ENCODE results near the gene SLC9C2.
"Not testable (repeated sequence)": the region's sequence is repeated elsewhere in the genome, so short reads cannot be mapped to it uniquely, and the experiment has no call there.

Gene SLC9C2

GRCh38 chr1:173603056-173603591 lies at the start of gene SLC9C2:
SLC9C2 (minus strand) TSS chr1:173603072; CDS start chr1:173601776, 1,296 bp downstream.
- TF ChIP-seq POLR2A (IDR thresholded peaks at IDR 0.05; ENCODE audit: low read depth, low read length), result no peak
- FAIRE-seq (no peak), DNase-seq (ENCODE audit: insufficient read length, low spot score) (no peak)

GRCh38 chr1:173648880-173649605 lies 46.2 kb upstream of the SLC9C2 start:
- DNase-seq (ENCODE audit: insufficient read length, low spot score) (no peak), FAIRE-seq (no peak)
- TF ChIP-seq POLR2A (IDR thresholded peaks at IDR 0.05; ENCODE audit: low read depth, low read length), result no peak

GRCh38 chr1:173646656-173647055 lies 43.8 kb upstream of the SLC9C2 start:
- no peak for TF ChIP-seq POLR2A (IDR thresholded peaks at IDR 0.05; ENCODE audit: low read depth, low read length)
- FAIRE-seq (no peak), DNase-seq (ENCODE audit: insufficient read length, low spot score) (no peak)

- not testable (repeated sequence) for DNase-seq (ENCODE audit: insufficient read length, low spot score); FAIRE-seq
Observed at GRCh38 chr1:173642450-173643139, 39.7 kb upstream of the SLC9C2 start.

- FAIRE-seq (no peak), DNase-seq (ENCODE audit: insufficient read length, low spot score) (no peak)
- TF ChIP-seq POLR2A (IDR thresholded peaks at IDR 0.05; ENCODE audit: low read depth, low read length), result no peak
Observed at GRCh38 chr1:173639102-173639501, 36.2 kb upstream of the SLC9C2 start.

- DNase-seq (ENCODE audit: insufficient read length, low spot score) (no peak), FAIRE-seq (no peak)
Observed at GRCh38 chr1:173638043-173639021, 35.5 kb upstream of the SLC9C2 start.

GRCh38 chr1:173637236-173638042 lies 34.6 kb upstream of the SLC9C2 start:
- FAIRE-seq; DNase-seq (ENCODE audit: insufficient read length, low spot score): not testable (repeated sequence)

More at GRCh38 chr1:173638043-173639021, 35.5 kb upstream of the SLC9C2 start:
- TF ChIP-seq POLR2A (IDR thresholded peaks at IDR 0.05; ENCODE audit: low read depth, low read length), result no peak

- DNase-seq (ENCODE audit: insufficient read length, low spot score) (no peak), FAIRE-seq (no peak)
- TF ChIP-seq POLR2A (IDR thresholded peaks at IDR 0.05; ENCODE audit: low read depth, low read length), result no peak
Observed at GRCh38 chr1:173635116-173635515, 32.2 kb upstream of the SLC9C2 start, which contains the start of gene TEX50. TEX50 (plus strand) TSS chr1:173635338; CDS start chr1:173635522, 184 bp downstream.

GRCh38 chr1:173628888-173629287 lies 26.0 kb upstream of the SLC9C2 start:
- FAIRE-seq (no peak), DNase-seq (ENCODE audit: insufficient read length, low spot score) (no peak)
- no peak for TF ChIP-seq POLR2A (IDR thresholded peaks at IDR 0.05; ENCODE audit: low read depth, low read length)

GRCh38 chr1:173627269-173627668 lies 24.4 kb upstream of the SLC9C2 start:
- DNase-seq (ENCODE audit: insufficient read length, low spot score) (no peak), FAIRE-seq (no peak)
- no peak for TF ChIP-seq POLR2A (IDR thresholded peaks at IDR 0.05; ENCODE audit: low read depth, low read length)

GRCh38 chr1:173616859-173617258 lies 14.0 kb upstream of the SLC9C2 start:
- DNase-seq (ENCODE audit: insufficient read length, low spot score) (no peak), FAIRE-seq (no peak)
- TF ChIP-seq POLR2A (IDR thresholded peaks at IDR 0.05; ENCODE audit: low read depth, low read length), result no peak

- DNase-seq (ENCODE audit: insufficient read length, low spot score); FAIRE-seq: not testable (repeated sequence)
Observed at GRCh38 chr1:173613086-173613485, 10.2 kb upstream of the SLC9C2 start.
